HG03135 (cell line): ENCODE measurements around the gene KIF13A.
"Not testable (repeated sequence)": the region's sequence is repeated elsewhere in the genome, so short reads cannot be mapped to it uniquely, and the experiment has no call there.

Source experiments
- ATAC-seq: cut with Tn5 transposase; IDR thresholded peaks from one replicate; pipeline ENCODE4 v1.9.1; 2021; ENCODE audit warnings: mild to moderate bottlenecking, moderate library complexity; ENCODE audit not compliant: unreplicated experiment

Gene KIF13A

DNA sequence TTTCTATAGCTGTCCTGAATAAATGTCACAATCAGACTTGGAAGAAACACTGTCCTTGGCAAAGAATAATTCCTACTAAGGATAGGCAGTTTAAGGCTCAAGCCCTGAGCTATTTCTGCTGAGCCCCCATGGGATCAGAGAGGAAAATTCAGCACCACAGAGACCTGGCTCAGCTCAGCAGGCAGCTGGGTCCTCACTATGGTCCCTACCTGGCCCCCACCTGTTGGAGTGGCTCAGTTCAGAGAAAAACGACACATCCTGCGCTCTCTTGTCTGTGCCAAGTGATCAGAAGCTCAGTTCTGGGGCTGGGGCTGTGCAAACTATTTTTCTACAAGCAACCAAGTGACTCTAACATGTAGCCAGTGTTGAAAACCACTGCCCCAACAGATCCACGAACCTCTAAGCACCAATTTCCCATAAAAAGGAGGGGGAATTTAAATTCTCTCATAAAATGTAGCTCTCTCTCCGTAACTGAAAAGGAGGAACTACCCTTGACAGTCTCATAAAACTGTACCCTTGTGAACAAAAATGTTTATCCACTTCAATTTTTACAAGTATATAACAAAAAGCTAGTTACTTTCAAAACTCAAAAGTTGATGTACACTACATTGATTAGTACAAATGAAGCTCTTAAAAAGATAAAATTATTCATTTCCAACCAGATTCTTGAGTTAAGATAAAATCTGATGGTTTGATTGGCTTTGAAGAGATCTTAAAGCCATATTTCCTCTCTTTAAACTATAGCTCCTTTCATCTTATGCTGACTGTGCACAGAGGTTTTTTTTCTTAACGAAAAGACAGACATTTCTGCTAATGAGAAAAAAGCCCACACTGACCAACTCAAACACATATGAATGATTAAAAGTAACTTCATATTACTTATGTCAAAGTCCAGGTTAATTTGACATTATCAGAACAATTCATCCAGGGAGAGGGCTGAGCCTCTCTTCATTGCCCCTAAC is 52.0 kb downstream of the KIF13A start:
- no peak for ATAC-seq

DNA sequence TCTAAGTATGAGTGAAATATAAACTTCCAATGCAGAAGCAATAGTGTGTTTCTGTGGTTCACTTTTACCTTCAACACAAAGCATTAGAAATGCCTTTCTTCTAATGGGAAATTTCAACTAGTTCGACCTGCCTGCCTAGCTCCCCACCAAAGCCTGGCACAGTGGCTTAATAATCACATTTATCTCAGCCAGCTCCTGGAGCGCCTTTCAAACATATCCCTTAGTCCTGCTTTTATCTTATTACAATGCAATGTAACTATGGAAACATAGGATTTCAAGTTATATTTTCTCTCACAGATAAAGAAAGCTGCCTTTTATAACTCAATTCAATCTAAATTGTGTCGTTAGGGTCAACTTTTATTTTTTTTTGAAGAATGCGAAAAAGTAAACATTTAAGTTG is 53.7 kb downstream of the KIF13A start:
- ATAC-seq: no peak

DNA sequence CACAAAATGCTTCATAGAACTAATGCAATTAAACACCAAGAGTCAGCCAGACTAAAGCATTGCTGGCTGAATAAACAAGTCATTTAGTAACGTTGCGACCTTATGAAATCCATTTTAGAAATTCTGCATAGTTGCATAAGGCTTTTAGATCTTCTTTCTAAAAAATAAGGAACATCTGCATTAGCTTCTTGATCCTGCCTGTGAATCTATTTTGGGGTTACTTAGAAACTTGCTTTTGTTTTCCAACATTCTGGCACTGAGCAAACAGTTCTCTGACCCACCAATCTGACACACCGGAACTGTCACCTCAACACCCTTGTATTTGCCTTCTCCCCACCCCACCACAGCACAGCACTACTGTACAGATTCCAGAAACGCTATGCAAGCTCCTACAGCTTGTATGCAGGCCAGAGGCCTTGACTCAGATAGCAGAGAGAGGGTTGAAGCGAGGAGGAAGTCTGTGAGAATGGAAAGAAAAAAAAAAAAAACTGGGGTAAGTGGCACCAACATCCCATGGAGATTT is 55.0 kb downstream of the KIF13A start:
- ATAC-seq: no peak

DNA sequence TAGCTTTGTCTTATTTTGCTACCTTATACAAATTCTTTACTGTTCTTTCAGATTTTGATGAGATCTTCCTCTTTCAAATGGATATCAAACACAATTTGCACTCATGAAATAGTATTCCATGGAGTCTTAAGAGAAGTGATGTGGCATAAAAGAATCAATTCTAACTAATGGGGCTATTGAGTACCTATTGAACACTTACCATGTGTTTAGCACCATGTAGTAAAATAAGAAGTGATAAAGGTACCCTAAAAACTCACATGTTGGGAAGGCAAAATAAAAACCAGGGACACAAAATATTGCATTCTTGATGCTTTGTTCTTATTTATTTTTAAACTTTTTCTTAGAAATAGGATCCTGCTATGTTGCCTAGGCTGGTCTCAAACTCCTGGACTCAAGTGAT is 56.2 kb downstream of the KIF13A start:
- no peak for ATAC-seq

DNA sequence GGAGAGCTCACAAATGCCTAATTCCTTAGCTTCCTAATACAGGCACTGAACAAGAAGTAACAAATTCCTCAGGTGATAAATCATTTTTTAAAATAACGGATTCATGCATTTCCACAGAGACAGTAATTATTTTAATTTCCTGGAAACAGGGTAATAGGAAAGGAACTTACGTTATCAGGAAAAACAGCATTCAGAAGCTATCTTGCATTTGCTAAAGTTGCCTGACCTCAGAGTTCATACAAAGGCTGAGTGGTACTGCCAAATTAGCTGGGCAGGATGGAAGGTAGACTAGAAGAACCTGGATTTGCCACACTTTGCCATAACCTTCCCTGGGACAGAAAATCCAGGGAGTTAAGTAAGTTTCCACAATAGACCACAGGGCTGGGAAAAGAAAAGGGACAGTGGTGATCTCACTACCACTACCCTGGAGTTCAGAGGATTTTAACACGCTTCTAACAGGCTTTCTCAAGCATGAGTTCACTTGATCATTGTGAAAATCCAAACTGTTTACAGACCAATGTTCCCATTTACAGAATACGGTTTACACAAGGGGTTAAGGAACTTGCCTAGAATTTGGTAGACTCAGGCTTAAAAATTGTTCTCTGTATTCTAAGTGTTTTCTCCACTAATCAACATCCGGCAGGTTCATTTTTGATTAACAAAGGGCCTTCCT is 57.0 kb downstream of the KIF13A start:
- no peak for ATAC-seq

DNA sequence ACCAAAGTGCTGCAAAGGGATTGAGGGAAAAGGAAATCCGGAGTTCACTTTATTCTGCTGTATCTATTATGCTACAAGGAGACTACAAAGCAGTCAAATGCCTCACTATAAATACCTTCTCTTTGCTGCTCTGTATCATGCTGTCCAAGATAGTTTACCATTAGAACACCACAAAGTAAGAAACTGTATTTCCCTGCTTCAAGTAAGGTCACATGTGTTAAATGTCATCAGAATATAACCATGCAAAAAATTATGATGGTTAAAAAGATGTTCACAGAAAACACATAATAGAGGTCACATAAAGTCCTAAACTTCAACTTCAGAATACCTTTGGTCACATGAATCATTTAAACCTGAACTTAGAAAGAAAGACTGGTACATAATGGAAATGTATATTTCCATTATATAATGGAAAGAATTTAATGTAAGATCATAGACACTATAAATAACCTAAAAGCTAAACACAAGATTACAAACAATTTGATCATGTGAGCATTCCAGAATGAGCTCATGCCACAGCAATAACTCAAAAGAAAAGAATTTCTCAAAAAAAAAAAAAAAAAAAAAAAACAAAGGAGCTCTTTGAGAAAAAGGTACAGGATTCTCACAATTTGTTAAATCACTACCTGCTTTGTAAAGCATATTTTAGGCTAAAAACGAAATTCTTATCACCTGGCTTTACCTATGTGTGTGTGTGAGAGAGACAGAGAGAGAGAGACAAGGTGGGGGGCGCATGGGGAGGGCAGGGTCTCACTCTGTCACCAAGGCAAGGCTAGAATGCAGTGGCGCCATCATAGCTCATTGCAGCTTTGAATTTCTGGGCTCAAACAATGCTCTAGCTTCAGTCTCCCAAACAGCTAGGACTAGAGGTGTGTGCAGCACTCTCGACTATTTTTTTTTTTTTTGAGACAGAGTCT is 58.7 kb downstream of the KIF13A start:
- ATAC-seq: no peak

DNA sequence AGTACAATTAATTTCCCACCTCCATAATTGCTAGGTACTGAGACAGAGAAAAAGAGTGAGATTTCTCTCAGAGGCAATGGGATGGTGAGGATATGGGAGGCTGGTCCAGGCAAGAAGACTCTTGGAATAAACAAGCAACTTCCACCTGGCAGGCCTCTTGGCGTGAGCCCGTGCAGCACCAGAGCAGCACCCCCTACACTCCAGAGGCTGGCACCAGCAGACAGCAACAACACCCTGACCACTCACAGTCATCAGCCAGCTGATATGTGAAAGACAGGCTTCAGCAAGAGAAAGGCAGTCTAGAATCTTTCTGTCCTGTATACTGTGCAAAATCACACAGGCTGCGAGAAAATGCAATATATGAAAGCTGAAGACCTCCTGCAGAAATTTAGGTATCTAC is 59.7 kb downstream of the KIF13A start:
- ATAC-seq: no peak

DNA sequence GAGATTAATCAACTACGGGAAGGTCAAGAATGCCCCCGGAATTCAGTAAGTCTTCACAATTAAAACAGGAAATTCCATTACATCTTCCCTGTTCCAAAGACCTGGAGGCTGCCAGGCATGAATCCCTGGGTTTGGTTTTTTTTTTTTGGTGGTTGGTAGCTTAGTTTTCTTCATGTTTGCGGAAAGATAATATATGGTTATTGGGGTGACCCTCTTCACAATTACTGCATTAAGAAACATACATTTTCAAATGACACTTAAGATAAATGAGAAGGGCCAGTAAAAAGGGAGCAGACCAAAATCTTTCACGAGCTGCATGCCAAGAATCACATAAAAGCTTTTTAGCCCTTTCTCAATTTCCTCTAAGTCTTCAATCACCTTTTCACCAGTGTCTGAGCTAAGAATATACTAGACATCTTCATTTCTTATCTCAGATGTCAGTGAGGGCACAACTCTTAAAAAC is 64.0 kb downstream of the KIF13A start:
- ATAC-seq: no peak

DNA sequence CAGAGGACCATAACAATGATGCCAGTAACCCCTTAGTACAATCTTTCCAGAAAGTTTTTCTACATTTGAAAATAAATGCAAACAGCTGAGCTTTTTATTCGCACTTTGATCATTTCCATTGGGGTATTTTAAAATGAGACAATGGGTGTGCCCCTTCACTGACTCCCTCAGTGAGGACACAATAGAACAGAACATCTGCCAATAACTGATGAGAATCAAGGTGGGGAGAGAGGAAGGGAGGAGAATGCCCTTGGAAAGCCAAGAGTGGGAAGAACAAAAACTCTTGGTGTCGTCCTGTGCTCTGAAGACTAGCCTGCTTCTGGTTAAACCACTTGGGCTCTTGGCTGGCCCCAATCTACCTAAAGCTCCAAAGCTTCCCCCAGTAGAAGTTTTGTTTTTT is 66.0 kb downstream of the KIF13A start:
- no peak for ATAC-seq

DNA sequence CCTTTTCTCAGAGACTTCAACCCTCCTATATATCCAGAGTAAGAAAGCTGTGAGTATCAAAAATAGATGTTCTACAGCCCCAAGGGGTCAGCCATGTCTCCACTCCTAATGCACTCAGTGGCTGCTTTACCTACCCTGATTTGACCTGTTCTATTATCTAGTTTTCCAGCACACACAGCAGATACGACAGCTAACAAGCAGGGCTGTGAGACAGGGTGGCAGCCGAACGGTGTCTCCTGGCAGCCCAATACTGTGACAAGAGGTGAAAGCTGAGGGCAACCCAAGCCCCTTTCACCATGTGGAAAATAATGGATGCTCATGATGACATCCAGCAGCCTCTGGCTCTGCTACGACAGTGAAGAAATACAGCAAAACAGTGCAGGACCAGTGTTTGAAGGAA is 67.9 kb downstream of the KIF13A start:
- no peak for ATAC-seq

DNA sequence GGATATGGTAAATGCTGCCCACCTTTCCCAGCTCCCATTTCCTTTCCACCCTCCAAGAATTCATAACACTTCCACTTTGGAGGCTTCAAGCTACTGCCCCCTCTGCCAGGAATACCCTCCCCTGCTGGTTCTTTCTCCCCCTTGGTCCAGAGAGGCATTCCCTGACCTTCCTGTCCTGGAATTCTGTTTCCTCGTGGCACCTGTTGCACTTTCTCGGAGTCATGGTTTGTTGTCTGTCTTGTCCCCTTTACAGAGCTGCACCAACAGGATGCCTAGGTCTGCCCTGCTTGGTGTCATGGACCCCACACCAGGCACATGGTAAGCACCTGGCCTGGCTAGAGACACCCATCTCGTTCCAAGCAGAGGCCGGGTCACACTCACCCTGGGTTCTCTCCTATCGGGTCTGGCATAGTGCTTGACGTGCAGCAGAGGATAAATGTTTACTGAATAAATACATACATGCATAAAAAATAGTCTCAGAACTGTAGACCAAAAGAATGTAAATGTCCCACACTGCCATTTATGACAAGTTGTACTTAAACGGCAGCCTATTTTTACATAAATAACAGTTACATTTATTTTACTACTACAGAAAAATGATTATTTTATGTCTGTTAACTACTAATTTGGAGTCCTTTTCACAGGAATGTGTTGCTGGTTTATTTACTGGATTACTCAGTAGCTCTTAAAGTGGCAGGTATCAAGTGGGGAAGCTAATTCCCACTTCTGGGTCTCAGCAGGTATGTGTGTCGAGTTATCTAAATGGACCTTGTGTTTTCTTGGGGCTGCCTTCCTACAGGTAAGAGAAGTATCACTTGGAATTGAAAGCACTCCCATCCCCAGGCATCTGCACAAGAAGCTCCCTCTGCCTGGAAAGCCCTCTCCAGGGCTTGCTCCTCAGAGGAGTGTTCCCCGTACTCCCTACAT is 69.3 kb downstream of the KIF13A start:
- ATAC-seq: no peak

DNA sequence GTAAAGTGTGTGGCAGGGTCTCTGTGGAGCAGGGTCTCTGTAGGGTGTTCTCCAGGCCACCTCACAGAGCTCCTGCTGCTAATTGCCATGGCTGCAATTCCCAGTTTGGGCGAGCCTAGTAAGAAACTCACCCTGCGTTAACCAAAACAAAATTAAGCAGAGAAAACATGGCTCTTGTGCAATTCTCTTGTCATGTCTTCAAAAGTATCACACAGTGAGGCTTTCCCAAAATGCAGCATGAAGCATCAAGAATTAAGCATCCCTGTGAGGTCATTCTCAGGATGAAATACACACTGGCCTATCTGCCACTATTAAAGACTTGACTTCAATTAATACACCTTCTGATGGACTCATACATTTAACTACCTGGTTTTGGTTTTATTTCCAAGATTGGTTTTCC is 72.8 kb downstream of the KIF13A start:
- no peak for ATAC-seq

DNA sequence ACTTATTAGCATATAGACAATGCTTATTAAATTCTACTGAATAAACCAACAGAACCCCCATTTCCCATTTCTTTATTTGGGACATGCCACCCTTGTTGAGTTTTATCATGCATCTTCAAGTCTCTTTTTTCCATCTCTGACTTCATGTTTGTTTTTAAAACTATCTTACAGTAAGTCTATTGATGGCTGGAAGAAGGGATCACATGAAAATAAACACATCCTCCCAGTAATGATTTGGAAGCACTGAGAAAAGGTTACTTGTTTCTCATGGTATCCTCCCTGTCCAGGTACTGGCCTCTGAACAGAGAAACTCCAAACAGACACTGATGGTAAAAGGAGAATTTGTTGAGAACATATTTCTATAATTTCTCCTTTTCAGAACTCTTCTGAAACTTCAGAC is 74.9 kb downstream of the KIF13A start:
- no peak for ATAC-seq

DNA sequence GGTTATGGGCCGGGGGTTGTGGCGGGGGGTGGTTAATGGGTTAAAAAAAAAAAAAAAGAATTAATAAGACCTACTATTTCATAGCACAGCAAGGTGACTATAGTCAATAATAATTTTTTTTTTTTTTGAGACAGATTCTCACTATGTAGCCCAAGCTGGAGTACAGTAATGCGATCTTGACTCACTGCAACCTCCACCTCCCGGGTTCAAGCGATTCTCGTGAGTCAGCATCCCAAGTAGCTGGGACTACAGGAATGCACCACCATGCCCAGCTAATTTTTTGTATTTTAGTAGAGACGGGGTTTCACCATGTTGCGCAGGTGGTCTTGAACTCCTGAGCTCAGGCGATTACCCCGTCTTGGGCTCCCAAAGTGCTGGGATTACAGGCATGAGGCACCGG is 75.8 kb downstream of the KIF13A start:
- ATAC-seq: not testable (repeated sequence)

DNA sequence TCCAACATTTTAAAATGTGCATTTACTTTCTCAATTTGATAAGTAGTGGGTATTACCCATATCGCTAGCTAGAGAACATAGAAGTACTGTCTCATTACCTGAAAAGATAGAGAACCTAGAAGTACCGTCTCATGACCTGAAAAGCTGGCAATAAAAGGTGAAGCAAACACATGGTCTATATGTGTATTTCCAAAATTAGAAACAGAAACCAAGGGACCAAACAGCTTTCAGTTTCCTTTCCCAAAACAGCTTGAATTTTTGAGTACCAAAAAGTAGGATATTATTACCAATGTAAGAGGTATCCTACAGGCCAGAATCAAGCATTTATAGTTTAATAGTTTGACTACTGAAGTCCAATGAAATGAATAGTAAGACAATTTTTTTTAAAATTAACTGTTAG is 77.2 kb downstream of the KIF13A start:
- ATAC-seq: no peak

DNA sequence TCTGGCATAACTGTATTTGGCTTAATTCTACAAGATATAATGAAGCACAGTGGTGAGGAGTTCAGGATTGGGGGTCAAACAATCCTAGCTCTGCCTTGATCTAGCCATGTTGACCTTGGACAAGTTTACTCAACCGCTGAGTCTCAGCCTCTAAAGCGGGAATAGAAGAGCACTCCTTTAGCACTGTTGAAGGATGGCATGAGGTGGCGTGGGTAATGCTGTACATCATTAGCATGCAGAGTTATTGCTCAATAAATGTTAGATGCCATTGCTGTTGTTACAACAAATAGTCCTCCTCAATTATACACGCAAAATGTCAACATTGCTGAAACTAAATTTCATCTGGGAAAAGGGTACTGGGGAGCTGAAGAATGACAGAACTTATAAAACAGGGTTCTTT is 78.6 kb downstream of the KIF13A start:
- ATAC-seq: no peak

DNA sequence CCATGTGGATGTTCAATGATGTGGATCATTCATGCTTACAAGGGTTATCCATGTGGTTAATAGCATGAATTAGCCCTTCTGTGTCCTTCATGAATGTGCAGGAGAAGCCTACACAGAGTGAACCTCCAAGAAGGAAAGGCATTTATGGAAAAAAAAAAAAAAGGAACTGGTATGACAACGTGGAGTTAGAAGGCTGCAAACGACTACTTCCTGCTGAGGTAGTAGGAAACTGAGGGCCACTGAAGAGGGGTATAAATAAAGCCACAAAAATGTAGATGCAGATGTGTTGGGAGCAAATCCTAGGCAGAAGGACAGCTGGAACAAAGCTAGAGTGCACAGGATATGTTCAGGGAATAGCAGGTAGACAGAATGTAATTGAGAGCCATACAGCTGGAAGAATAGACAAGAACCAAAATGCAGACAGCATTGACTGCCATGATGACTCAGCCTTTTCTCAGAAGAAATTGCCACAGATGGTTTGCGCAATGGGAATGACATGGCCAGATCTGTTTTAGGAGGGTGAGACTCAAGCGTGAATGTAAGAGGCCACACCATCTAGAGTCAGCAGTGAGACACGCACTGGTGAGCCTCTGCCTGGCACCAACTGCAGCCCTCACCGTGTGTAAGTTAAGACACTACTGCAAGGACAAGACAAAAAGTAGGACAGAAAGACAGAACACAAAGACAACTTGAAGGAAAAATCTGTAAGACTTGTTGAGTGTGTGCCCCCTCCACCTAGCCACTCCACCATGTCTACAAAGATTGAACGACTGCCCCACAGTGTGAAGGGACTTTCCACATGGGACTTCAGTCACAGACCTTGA is 79.8 kb downstream of the KIF13A start:
- no peak for ATAC-seq

DNA sequence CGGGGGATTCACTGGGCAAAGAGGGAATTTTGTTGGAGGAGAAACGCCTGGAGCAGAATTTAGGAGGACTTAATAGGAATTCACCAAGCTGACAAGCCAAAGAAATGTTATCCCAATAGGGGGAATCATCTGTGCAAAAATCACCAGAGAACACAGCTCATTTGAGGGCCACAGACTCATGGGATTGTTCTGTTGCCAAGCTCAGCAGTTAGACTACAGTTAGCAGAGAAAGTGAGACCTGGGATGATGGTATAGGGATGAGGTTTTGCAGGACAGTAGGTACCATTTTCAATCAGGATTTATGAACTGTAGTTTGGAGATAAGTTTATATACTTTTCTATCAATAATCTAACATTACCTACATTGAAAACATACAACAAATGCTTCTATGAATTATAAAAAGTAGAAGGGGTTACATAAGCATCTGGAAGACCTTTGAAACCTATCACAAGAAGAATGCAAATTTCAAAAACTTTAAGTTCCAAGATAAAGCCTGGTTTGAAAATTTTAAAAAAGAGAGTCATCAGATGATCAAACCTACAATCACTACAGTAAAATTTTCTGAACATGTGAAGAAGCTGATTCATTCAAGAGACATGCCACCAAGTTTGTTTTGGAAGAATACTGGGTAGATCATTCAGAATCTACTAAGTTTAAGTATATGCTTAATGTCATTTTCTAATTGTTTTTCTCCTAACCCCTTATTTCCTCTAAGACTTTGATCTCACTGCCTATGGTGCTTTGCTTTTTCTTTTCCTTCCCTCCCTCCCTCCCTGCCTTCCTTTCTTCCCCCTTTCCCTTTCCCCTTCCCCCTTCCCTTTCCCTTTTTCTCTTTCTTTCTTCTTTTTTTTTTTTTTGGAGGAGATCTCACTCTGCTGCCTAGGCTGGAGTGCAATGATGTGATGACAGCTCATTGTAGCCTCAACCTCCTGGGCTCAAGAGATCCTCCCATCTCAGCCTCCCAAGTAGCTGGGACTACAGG is 81.5 kb downstream of the KIF13A start:
- ATAC-seq: no peak
